ENCODE measurements around the gene SGIP1. TPM values are rescaled to one million over a fixed set of nuclear protein-coding genes. Genes with fewer than 3 reads are reported as not detected.

SGIP1 gene
- 10 to 100 TPM in 2 of 3 donors, 1 to 10 TPM in 1; 9.6 to 13.8 (median 13.1) TPM for polyA plus RNA-seq (ENCODE audit: insufficient read length in 3 of 3)

DNA sequence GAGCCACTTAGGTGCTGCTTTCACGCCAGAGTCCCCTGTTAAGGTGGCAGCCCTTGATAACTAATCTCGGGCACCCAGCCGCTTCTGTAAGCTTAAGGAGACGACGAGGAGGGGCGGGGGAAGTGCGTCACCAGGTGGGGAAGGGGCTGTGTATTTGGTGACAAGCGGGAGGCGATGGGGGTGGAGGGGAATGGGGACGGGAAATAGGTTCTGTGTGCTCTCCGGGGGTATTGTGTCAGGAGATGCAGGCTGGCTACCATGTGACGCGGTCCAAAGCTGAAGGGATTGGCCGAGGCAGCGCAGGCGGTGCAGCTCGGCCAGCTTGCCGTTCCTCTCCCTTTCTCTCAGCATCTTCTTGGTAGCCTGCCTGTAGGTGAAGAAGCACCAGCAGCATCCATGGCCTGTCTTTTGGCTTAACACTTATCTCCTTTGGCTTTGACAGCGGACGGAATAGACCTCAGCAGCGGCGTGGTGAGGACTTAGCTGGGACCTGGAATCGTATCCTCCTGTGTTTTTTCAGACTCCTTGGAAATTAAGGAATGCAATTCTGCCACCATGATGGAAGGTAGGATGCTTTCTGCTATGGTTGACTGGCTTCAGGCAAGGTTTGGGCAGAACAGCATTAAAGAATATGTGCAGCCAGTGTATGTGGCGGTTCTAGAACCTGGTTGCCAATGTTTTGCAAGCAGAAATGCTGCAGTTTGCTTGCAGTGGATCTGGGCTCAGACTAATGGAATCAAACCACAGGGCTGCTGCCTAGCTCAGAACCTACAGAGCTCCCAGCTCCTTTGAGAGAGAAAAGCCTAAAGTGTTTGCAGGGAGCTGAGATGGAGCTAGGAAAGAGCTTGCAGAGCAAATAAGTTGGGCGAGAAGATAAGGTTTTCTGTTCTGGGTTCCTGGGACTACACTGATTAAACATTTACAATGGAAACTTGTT lies at the start of gene SGIP1:
Gene SGIP1 (plus strand): TSS at position 350 of the 937 bp plus-strand sequence. CDS start 206 bp downstream, at position 556.
- DNase-seq (ENCODE audit: low read depth in 3 of 3, low spot score in 2 of 3): peak in 1 of 3 donors; percentile 47

GRCh38 chr1:66489151-66489550 lies 44.8 kb upstream of the SGIP1 start:
- DNase-seq (ENCODE audit: low read depth in 3 of 3, low spot score in 2 of 3): no peak

GRCh38 chr1:66489972-66490601 lies 43.9 kb upstream of the SGIP1 start:
- DNase-seq (ENCODE audit: low read depth in 3 of 3, low spot score in 2 of 3): no peak

DNA sequence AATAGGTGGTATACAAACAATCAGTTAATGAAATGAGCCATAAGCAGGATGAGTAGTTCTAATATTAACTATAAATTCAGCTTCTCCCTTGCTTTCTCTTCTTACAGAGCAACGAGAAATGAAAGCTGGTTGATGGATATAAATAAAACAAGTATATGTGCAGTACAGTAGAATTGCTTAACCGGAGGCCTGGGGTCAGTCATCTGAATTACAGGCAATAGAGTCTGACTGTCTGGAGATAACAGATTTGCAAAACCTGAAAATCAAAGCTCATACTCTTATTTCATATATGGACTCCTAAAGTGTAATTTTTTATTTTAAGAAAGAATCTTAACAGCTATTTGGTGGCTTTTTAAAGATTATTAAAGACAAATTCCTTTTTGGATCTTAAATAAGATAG lies 43.1 kb upstream of the SGIP1 start:
- no peak for DNase-seq (ENCODE audit: low read depth in 3 of 3, low spot score in 2 of 3)

- DNase-seq (ENCODE audit: low read depth in 3 of 3, low spot score in 2 of 3): no peak
Observed at GRCh38 chr1:66492424-66492823, 41.5 kb upstream of the SGIP1 start.

DNA sequence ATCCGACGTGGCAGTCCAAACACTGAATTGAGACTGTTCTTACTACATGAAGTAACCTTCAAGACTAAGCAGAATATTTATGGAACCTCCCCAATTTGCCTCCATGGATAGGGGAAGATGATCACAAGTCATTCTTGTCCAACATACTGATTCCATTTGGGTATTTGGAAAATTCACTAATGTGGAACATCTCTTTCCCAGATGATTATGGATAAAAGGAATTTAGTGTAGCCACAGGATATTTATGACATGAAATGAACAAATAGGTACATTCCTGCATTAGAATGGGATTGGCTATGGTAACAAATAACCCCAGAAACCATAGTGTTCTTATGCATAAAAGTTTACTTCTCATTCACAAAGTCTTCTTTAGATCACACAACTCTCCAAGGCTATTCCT lies 40.2 kb upstream of the SGIP1 start:
- no peak for DNase-seq (ENCODE audit: low read depth in 3 of 3, low spot score in 2 of 3)

DNA sequence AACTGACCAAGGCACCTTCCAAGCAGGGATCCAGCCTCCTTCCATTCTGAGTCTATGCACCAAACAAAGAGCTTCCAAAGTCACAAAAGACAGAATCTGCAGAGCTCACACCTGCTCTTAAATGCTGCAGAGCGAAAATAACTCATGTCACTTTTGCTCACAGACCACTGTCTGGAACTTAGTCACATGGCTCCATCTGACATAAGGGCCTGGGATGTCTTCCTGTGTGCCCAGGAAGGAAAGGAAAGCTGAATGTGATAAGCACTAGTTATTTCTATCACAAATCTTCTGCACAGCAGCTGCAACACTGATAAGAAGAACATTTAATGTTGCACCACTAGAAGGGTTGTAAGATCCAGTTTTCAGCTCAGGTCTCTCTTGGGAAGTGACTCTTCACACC lies 39.5 kb upstream of the SGIP1 start:
- DNase-seq (ENCODE audit: low read depth in 3 of 3, low spot score in 2 of 3): no peak

DNA sequence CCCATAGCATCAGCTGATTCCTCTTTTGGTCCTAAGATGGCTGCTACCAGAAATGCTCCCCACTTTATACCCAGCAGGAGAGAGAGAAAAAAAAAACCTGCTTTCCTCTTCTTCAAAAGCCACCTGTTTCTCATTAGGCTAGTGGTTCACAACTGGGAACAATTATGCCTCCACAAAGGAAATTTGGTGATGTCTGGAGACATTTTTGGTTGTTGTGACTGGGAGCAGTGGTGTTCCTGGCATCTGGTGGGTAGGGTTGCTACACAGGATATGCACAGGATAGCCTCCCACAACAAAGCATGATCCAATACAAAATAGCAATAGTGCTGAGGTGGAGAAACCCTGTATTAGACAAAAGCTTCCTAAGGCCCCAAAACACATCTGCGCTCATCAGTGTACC lies 38.5 kb upstream of the SGIP1 start:
- no peak for DNase-seq (ENCODE audit: low read depth in 3 of 3, low spot score in 2 of 3)

- no peak for DNase-seq (ENCODE audit: low read depth in 3 of 3, low spot score in 2 of 3)
Observed at GRCh38 chr1:66497910-66498309, 36.0 kb upstream of the SGIP1 start.

- DNase-seq (ENCODE audit: low read depth in 3 of 3, low spot score in 2 of 3): no peak
Observed at GRCh38 chr1:66500301-66500700, 33.7 kb upstream of the SGIP1 start.

GRCh38 chr1:66502086-66502485 lies 31.9 kb upstream of the SGIP1 start:
- DNase-seq (ENCODE audit: low read depth in 3 of 3, low spot score in 2 of 3): no peak

- no peak for DNase-seq (ENCODE audit: low read depth in 3 of 3, low spot score in 2 of 3)
Observed at GRCh38 chr1:66503841-66504470, 30.0 kb upstream of the SGIP1 start.

DNA sequence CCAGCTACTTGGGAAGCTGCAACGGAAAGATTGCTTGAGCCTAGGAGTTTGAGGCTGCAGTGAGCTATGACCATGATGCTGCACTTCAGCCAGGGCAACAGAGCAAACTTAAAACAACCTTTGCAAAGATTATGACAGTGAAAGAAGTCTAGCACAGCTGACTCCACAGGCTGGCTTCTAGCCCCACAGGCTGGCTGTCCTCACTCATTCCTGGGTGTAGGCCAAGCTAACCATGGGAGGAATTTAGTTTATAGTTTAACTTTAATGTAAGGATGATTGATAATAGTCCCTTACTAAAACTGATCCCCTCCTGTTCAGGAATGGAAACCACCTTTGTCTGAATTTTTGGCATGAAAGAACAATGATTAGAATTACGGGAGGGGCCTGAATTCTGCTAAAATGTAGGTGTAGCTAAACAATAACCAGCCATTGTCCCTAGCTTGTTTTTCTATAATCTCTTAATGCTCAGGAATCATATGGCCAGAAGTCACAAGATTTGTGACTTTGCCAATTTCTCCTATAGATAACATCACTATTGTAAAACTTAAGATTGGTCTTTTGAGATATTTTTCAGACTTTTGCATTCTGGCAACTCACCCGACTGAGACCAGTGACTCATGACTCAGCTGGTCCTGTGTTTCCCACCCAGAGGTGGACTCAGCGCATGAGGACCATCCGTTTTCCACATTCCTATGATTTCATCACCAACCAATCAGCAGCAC lies 28.1 kb upstream of the SGIP1 start:
- no peak for DNase-seq (ENCODE audit: low read depth in 3 of 3, low spot score in 2 of 3)

- DNase-seq (ENCODE audit: low read depth in 3 of 3, low spot score in 2 of 3): no peak
Observed at GRCh38 chr1:66506393-66506687, 27.6 kb upstream of the SGIP1 start.

GRCh38 chr1:66506991-66507390 lies 27.0 kb upstream of the SGIP1 start:
- DNase-seq (ENCODE audit: low read depth in 3 of 3, low spot score in 2 of 3): no peak

DNA sequence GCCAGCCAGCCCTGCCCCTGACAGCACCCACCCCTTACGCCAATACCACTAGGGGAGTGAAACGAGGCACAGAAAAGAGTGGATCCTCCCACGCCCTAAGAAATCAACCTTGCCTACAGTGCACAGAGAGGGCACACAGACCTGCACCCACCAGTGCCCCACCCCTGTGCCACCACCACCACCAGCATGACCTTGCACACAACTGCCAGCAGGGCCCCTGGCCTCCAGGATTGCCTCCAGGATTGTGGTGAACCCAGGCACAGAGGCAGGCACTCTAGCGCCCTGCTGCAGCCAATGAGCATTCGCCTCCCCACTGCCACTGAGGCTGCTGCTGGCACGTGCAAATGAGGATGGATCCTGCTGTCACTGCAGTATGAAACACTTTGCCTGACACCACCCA lies 23.5 kb upstream of the SGIP1 start:
- DNase-seq (ENCODE audit: low read depth in 3 of 3, low spot score in 2 of 3): no peak

- no peak for DNase-seq (ENCODE audit: low read depth in 3 of 3, low spot score in 2 of 3)
Observed at GRCh38 chr1:66511118-66511517, 22.8 kb upstream of the SGIP1 start.

GRCh38 chr1:66517959-66518358 lies 16.0 kb upstream of the SGIP1 start:
- DNase-seq (ENCODE audit: low read depth in 3 of 3, low spot score in 2 of 3): no peak

GRCh38 chr1:66518654-66519053 lies 15.3 kb upstream of the SGIP1 start:
- no peak for DNase-seq (ENCODE audit: low read depth in 3 of 3, low spot score in 2 of 3)

DNA sequence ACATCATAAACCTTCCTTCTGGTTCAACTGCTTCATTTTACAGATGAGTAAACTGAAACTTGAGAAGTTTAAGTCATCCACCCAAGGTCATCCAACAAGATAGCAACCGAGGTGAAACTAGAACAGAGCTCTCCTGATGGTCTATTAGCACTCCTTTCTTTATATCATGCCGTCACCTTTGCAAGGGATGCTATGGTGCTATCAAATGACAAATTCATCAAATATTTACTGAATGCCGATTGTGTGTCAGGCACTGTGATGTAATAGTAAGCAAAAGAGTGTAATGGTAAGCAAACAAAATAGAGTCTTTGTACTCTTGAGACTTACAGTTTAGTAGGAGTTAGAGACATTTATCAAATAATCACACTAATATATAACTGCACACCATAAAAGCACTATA lies 14.0 kb upstream of the SGIP1 start:
- no peak for DNase-seq (ENCODE audit: low read depth in 3 of 3, low spot score in 2 of 3)

DNA sequence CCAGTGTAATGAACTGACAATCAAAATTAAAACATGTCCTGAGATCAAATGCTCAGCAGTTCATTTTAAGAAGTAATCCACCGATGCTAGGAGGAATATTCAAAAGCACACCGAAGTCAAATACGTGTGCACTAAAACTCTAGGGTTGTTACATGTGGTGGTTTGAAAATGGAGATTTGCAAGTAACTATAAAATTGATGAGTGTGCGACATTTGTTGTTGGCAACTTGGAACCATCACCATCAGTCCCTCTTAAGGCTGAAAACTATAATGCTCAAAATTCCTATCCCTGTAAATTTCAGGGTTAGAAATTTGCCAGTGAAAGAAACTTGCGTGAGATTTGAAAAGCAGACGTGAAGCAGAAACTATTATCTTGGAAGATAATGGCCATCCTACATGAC lies 13.3 kb upstream of the SGIP1 start:
- DNase-seq (ENCODE audit: low read depth in 3 of 3, low spot score in 2 of 3): no peak
